Ishikawa (cell line): ENCODE data around the gene ITPR2.

Experiments
- CEBPB ChIP-seq: IDR thresholded peaks from 2 replicates; pipeline ENCODE4 v1.6.1; 2012
- CREB1 ChIP-seq: IDR thresholded peaks from 2 replicates; pipeline ENCODE4 v1.6.1; 2012; ENCODE audit warnings: low read depth
- EGR1 ChIP-seq: IDR thresholded peaks from 2 replicates; pipeline ENCODE4 v1.6.1; 2012
- EP300 ChIP-seq: IDR thresholded peaks from 2 replicates; pipeline ENCODE4 v1.6.1; 2012; ENCODE audit warnings: borderline replicate concordance
- FOXM1 ChIP-seq: IDR thresholded peaks from 2 replicates; pipeline ENCODE4 v1.6.1; 2012; ENCODE audit warnings: low read depth, borderline replicate concordance
- NFIC ChIP-seq: IDR thresholded peaks from 2 replicates; pipeline ENCODE4 v1.6.1; 2012
- RAD21 ChIP-seq: IDR thresholded peaks from 2 replicates; pipeline ENCODE4 v1.6.1; 2012; ENCODE audit warnings: low read depth
- TAF1 ChIP-seq: IDR thresholded peaks from 2 replicates; pipeline ENCODE4 v1.6.1; 2012; ENCODE audit warnings: low read depth, mild to moderate bottlenecking
- TCF12 ChIP-seq: IDR thresholded peaks from 2 replicates; pipeline ENCODE4 v1.6.1; 2012; ENCODE audit warnings: low read depth
- TEAD4 ChIP-seq: IDR thresholded peaks from 2 replicates; pipeline ENCODE4 v1.6.1; 2012
- USF1 ChIP-seq: IDR thresholded peaks from 2 replicates; pipeline ENCODE4 v1.6.1; 2012
- YY1 ChIP-seq: IDR thresholded peaks from 2 replicates; pipeline ENCODE4 v1.6.1; 2012; ENCODE audit warnings: low read depth
- ZBTB7A ChIP-seq: IDR thresholded peaks from 2 replicates; pipeline ENCODE4 v1.6.1; 2012; ENCODE audit warnings: low read depth
- TF ChIP-seq, protein P1 (sequence below): IDR thresholded peaks from 2 replicates; pipeline ENCODE4 v1.6.1; 2012
- TF ChIP-seq, protein P2 (sequence below): IDR thresholded peaks from 2 replicates; pipeline ENCODE4 v1.6.1; 2012; ENCODE audit warnings: low read depth, mild to moderate bottlenecking

The ITPR2 gene

DNA sequence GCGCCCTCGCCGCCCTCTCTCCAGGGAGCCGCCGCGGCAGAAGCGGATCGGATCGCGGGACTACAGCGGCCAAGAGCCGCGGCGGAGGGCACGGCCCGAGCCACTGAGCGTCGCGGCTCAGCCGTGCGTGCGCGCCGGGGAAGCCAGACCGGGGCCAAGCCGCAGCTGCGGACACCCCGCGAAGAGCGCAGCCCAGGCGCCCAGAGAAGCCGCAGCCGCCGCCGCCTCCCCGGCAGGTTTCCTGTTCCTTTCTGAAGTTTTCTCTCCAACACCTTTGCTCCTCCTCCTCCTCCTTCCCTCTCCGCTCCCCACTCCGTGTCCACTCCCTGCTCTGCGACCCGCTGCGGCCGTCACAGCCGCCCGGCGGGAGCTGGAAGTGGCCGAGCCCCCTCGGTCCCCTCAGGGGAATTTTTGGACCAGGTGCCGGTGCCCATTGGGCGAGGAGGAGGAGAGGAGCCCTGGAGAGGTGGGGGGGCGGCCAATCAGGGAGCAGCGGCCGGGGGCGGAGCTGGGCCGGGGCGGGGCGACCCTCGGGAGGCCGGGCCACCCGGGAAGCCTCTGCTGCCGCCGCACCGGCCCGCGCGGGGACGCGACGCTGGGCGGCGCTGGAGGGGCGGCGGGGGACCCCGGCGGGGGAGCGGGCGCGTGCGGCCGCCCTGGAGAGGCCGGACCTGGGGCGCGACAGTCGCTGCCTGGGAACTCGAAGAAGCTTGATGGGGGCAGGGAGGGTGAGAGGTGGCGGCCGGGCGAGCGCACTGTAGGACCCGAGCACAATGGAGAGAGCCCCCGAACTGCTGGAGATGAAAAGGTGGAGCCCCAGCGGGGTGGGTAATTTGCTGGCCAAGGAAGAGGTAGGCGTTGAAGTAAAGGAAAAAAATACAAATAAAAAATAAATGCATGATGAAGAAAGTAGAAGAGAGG, at the start of gene ITPR2:
Gene ITPR2, minus strand, starts transcription at position 373 of the 921 bp plus-strand sequence. CDS start 413 bp downstream, outside the sequence.
- TF ChIP-seq, protein P1, sequence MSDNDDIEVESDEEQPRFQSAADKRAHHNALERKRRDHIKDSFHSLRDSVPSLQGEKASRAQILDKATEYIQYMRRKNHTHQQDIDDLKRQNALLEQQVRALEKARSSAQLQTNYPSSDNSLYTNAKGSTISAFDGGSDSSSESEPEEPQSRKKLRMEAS = peak; percentile 78
- TF ChIP-seq CREB1 (0 out of 2 replicates have a peak, but pooled peaks have one; percentile 23), ZBTB7A (peak; percentile 80), NFIC (0 out of 2 replicates have a peak, but pooled peaks have one; percentile 30), EP300 (no peak; the same call in none of the 2 replicates), YY1 (0 out of 2 replicates have a peak, but pooled peaks have one; percentile 45), USF1 (no peak), TAF1 (peak; percentile 80; the same call in 1 of the 2 replicates), TEAD4 (peak; percentile 41; the same call in 1 of the 2 replicates), EGR1 (no peak)
- TF ChIP-seq, protein P2, sequence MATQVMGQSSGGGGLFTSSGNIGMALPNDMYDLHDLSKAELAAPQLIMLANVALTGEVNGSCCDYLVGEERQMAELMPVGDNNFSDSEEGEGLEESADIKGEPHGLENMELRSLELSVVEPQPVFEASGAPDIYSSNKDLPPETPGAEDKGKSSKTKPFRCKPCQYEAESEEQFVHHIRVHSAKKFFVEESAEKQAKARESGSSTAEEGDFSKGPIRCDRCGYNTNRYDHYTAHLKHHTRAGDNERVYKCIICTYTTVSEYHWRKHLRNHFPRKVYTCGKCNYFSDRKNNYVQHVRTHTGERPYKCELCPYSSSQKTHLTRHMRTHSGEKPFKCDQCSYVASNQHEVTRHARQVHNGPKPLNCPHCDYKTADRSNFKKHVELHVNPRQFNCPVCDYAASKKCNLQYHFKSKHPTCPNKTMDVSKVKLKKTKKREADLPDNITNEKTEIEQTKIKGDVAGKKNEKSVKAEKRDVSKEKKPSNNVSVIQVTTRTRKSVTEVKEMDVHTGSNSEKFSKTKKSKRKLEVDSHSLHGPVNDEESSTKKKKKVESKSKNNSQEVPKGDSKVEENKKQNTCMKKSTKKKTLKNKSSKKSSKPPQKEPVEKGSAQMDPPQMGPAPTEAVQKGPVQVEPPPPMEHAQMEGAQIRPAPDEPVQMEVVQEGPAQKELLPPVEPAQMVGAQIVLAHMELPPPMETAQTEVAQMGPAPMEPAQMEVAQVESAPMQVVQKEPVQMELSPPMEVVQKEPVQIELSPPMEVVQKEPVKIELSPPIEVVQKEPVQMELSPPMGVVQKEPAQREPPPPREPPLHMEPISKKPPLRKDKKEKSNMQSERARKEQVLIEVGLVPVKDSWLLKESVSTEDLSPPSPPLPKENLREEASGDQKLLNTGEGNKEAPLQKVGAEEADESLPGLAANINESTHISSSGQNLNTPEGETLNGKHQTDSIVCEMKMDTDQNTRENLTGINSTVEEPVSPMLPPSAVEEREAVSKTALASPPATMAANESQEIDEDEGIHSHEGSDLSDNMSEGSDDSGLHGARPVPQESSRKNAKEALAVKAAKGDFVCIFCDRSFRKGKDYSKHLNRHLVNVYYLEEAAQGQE = no peak

- TF ChIP-seq CEBPB (no peak), USF1 (no peak), YY1 (no peak), TAF1 (no peak), EP300 (no peak), RAD21 (no peak), TEAD4 (no peak), CREB1 (no peak), FOXM1 (no peak), NFIC (no peak), ZBTB7A (no peak), EGR1 (no peak), TCF12 (no peak)
- TF ChIP-seq, protein P1 = no peak
- TF ChIP-seq, protein P2 = no peak
Measured at GRCh38 chr12:26880625-26881024, 47.6 kb upstream of the ITPR2 start.

DNA sequence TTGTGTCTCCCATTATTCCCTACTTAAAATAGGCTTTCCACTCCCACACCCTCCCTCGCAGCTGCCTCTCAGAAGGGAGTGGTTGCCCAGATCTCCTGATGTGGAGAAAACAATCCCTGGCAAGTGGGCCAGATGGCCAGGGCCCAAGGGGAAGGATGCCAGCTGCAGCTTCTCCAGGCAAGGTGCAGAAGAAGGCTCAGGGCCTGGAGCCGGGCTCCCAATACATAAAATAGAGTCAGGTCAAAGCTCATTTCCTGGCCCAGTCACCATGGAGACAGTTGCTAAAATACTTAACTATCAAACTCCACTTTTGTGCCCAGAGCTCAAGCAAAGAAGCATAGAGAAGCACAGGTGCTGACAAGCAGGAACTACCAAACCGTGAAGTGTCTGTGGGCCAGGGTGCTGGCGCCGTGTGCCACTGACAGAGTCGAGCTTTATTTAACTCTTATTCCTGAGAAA, 45.7 kb upstream of the ITPR2 start:
- TF ChIP-seq NFIC (peak; percentile 92), RAD21 (no peak), TEAD4 (peak; percentile 27; the same call in 1 of the 2 replicates), TCF12 (peak; percentile 82), EP300 (peak; percentile 60; the same call in 1 of the 2 replicates)

GRCh38 chr12:26874501-26875296, 41.7 kb upstream of the ITPR2 start:
- TF ChIP-seq CEBPB = no peak
- TF ChIP-seq USF1 = no peak
- TF ChIP-seq NFIC = no peak

DNA sequence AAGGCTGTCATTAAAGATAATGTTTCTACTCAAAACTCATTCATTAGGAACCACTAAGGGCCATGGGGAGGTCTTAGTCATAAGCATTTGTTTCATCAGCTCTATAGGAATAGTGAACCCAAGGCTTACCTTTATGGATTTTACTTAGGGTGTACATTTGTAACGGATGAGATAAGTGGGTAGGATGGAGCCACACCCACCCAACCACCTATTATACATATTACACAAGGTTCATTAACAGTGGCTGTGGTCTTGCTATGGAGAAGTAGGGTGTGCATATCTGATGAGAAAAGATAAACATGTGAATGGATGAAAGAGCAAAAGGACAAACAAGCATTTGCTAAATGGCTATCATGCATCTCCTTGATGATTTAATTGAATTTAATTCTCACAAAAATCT, 39.6 kb upstream of the ITPR2 start:
- TF ChIP-seq EGR1 (no peak), YY1 (no peak), NFIC (no peak), EP300 (no peak), CEBPB (no peak), TCF12 (no peak), TAF1 (no peak), CREB1 (no peak), TEAD4 (no peak), USF1 (no peak), FOXM1 (no peak)
- TF ChIP-seq, protein P2 = no peak
